ENCODE data around the gene MAP4K2. TPM values are rescaled to one million over a fixed set of nuclear protein-coding genes. Genes with fewer than 3 reads are reported as not detected.

Gene MAP4K2
- polyA plus RNA-seq, 1 of the 3 experiments (the other 2 are of a cell fraction) = 20.0 TPM

GRCh38 chr11:64796047-64796756 is 6.8 kb downstream of the MAP4K2 start:
- ChIA-PET CTCF (interaction anchor here (1.0 to 2.0 kb wide), 2 partner anchors 11 to 13 kb away, joined by 4 to 5 read pairs; no protein-coding TSS in a partner anchor), POLR2A (no interaction called here)
- H3K9ac ChIP-seq = no peak overlapping the region
- no peaks in the 10 kb centered on the region for H3K9me2 ChIP-seq
- peaks cover 0 to 14% of the 10 kb centered on the region in 2 experiments for H3K36me3 ChIP-seq (replicated peaks in 1 of 2; ENCODE audit: control insufficient read depth in 1 of 2, insufficient read depth in 2 of 2, low read length in 1 of 2)
- no peak overlapping the region for H3K4me3 ChIP-seq (ENCODE audit: low read depth in 2 of 2, low read length in 1 of 2)
- no peak overlapping the region for H3K4me2 ChIP-seq
- TF ChIP-seq RAD21 (IDR thresholded peaks at IDR 0.05; ENCODE audit: low read length) (no peak), TEAD4 (IDR thresholded peaks at IDR 0.05; ENCODE audit: borderline replicate concordance, insufficient read depth) (no peak), ELF1 (IDR thresholded peaks at IDR 0.05) (no peak), MXI1 (IDR thresholded peaks at IDR 0.05; ENCODE audit: low read depth, low read length) (no peak), SIN3A (IDR thresholded peaks at IDR 0.05; ENCODE audit: borderline replicate concordance, low read depth, low read length) (no peak), POLR2AphosphoS5 (IDR thresholded peaks at IDR 0.05; ENCODE audit: low read depth, low read length) (no peak), SMC3 (IDR thresholded peaks at IDR 0.05; ENCODE audit: low read depth, low read length) (no peak), REST (IDR thresholded peaks at IDR 0.05; ENCODE audit: low read depth, low read length) (no peak), FOSL2 (IDR thresholded peaks at IDR 0.05; ENCODE audit: borderline replicate concordance, low read depth) (no peak), FOXJ3 (CRISPR knock-in tag; IDR thresholded peaks at IDR 0.05) (no peak), CHD2 (IDR thresholded peaks at IDR 0.05; ENCODE audit: low read length, partially characterized antibody) (no peak), GABPA (IDR thresholded peaks at IDR 0.05; ENCODE audit: low read depth) (no peak), RCOR1 (IDR thresholded peaks at IDR 0.05; ENCODE audit: low read length) (no peak)
- TF ChIP-seq, protein P1, sequence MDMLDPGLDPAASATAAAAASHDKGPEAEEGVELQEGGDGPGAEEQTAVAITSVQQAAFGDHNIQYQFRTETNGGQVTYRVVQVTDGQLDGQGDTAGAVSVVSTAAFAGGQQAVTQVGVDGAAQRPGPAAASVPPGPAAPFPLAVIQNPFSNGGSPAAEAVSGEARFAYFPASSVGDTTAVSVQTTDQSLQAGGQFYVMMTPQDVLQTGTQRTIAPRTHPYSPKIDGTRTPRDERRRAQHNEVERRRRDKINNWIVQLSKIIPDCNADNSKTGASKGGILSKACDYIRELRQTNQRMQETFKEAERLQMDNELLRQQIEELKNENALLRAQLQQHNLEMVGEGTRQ (IDR thresholded peaks at IDR 0.05; ENCODE audit: borderline replicate concordance, low read depth, low read length) = no peak
- WGBS (ENCODE audit: low lambda C conversion rate) = 94% methylated on average over 9 of the region's 19 CpGs
- H3K9me3 ChIP-seq = no peaks in the 10 kb centered on the region
- no peaks in the 10 kb centered on the region for H3K27me3 ChIP-seq (ENCODE audit: insufficient read depth)
- no peak overlapping the region for H2AFZ ChIP-seq (ENCODE audit: low read depth)
- H3K4me1 ChIP-seq (ENCODE audit: control insufficient read depth in 1 of 2, insufficient read depth in 2 of 2, low read depth in 1 of 2, low read length in 1 of 2) = no peaks in the 10 kb centered on the region; a peak in 1 of 4 replicates
- no peak overlapping the region for H3K27ac ChIP-seq (ENCODE audit: low read depth in 2 of 2, low read length in 1 of 2)
- no peaks in the 10 kb centered on the region for H4K20me1 ChIP-seq (ENCODE audit: insufficient read depth)
- no peaks in the 10 kb centered on the region for H3F3A ChIP-seq (replicated peaks; ENCODE audit: insufficient read depth)
- DNase-seq = no peak
- no peaks in the 10 kb centered on the region for H3K79me2 ChIP-seq (ENCODE audit: insufficient read depth)
